NCI-H2081 treated with DMSO at 0.1 percent for 48 hours (cell line): ENCODE measurements around the gene ZNF407.

Experiments
- DNase-seq: peaks from one replicate; lab custom pipeline; 2025; lab: John Stamatoyannopoulos, UW

The ZNF407 gene

DNA sequence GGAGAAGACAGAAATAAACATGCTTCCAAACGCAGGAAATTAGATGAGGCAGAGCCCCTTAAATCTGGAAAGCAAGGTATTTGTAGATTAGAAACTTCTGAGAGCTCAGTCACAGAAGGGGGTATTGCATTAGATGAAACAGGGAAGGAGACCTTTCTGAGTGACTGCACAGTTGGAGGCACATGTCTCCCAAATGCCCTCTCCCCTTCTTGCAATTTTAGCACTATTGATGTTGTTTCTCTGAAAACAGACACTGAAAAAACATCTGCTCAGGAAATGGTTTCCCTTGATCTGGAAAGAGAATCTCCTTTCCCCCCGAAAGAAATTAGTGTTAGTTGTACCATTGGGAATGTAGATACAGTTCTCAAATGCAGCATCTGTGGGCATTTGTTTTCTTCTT lies 33.5 kb downstream of the ZNF407 start:
- no peak for DNase-seq

DNA sequence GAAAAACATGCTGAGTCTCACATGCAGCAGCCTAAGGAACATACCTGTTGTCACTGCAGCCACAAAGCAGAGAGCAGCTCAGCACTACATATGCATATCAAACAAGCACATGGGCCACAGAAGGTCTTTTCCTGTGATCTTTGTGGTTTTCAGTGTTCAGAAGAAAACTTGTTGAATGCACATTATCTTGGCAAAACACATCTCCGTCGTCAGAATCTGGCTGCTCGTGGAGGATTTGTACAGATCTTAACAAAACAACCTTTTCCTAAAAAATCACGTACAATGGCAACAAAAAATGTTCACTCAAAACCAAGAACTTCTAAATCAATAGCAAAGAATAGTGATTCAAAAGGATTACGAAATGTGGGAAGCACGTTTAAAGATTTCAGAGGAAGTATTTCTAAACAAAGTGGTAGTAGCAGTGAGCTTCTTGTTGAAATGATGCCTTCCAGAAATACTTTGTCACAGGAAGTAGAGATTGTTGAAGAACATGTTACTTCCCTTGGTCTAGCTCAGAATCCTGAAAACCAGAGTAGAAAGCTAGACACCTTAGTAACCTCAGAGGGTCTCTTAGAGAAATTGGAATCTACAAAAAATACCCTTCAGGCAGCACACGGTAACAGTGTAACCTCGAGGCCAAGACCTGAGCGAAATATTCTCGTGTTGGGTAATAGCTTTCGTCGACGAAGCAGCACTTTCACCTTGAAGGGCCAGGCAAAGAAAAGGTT lies 34.1 kb downstream of the ZNF407 start:
- no peak for DNase-seq

DNA sequence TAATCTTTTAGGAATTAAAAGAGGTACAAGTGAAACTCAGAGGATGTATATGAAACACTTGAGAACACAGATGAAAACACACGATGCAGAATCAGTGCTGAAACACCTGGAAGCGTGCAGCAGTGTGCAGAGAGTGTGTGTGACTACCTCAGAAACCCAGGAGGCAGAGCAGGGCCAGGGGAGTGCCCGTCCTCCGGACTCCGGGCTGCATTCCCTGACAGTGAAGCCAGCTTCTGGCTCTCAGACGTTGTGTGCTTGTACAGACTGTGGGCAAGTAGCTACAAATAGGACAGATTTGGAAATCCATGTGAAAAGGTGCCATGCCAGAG lies 34.6 kb downstream of the ZNF407 start:
- DNase-seq: no peak

DNA sequence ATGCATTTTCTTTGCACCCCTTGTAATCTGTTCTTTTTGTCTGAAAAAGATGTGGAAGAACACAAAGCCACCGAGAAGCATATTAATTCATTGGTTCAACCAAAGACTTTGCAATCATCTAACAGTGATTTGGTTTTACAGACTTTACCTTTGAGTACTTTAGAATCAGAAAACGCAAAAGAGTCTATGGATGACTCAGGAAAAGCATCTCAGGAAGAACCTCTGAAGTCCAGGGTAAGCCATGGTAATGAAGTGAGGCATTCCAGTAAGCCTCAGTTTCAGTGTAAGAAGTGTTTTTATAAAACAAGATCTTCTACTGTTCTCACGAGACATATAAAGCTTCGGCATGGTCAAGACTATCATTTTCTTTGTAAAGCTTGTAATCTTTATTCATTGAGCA lies 35.2 kb downstream of the ZNF407 start:
- no peak for DNase-seq

DNA sequence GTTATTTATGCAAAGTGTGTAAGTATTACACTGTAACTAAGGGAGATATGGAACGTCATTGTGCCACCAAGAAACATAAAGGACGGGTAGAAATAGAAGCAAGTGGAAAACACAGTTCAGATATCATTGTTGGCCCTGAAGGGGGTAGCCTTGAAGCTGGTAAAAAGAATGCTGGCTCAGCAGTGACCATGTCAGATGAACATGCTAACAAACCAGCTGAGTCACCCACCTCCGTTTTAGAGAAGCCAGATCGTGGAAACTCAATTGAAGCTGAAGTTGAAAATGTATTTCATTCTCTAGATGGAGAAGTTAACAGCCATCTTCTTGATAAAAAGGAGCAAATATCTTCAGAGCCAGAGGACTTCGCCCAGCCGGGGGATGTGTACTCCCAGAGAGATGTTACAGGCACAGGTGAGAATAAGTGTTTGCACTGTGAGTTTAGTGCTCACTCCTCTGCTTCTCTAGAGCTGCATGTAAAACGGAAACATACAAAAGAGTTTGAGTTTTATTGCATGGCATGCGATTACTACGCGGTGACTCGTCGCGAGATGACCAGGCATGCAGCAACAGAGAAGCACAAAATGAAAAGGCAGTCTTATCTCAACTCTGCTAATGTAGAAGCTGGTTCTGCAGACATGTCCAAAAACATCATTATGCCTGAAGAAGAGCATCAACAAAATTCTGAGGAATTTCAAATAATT lies 36.1 kb downstream of the ZNF407 start:
- no peak for DNase-seq

DNA sequence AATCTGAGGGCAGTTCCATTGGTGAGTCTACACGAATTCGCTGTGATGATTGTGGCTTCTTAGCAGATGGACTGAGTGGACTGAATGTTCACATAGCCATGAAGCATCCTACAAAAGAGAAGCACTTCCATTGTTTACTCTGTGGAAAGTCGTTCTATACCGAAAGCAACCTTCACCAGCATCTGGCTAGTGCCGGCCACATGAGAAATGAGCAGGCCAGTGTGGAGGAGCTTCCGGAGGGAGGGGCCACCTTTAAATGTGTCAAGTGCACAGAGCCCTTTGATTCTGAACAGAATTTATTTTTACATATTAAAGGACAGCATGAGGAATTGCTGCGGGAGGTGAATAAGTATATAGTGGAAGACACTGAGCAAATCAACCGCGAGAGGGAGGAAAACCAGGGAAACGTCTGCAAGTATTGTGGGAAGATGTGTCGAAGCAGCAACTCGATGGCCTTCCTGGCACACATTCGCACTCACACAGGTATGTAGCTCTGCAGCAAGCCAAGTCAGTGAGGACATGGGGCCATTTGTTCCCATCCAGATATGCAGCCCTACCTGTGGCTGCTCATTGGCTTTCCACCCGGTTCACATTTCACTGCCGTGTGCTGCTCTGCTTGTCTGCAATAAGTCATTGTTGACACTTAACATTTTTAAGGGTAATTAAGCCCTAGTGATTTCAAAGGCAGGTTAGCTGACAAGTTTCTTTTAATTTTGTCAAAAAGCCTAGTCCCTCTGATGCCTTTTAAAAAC lies 37.7 kb downstream of the ZNF407 start:
- no peak for DNase-seq

DNA sequence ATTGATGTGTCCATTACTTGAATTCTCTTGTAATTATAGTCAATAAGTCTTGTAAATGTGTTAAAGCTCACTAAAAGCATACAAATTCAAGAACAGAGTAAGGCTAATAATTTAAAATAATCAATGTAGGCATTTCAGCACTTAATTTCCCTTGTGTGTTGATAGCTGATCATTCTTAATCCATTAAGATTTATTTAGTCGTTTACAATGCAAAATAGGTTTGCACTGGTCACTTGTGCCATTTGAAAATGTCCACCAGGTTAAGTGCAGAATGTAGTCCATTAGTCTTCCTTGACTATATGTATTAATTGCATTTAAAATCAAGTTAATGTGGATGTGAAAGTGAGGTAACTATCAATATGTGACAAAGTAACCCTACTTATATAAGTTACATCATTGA lies 39.4 kb downstream of the ZNF407 start:
- DNase-seq: no peak

DNA sequence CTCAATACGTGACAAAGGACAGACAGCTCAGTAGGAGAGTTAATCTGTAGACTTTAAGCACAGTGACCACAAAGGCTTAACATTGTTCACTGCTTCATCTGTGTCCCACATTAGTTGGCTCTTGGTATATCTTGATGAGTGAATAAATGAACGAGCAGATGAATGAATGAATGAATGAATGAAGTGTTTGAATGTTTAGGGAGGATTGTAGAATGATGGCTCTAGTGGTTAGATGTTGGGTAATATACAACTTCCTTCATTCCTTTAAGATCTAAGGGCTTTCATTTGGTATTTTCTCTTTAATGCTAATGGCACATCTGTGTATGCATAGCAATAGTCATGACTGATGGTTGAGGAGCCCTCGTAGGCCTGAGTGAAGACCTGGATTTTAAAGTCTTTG lies 40.5 kb downstream of the ZNF407 start:
- no peak for DNase-seq

DNA sequence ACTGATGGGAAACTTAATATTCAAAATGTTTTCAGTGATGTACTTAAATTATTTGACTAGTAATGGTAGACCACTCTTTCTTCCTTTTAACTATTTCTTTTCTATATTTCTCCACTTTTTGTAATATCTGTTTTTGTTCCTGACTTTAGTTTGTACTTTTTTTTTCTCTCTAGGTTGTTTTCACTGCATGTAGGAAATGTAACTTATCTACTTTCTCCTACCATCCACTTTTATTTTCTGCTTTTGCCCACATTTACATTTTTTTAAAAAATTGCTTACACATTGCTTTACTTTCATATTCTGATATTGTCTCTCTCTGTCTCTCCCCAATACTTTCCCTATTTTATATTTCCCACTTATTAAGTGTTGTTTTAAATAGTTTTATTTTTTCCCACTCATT lies 47.0 kb downstream of the ZNF407 start:
- DNase-seq: no peak

DNA sequence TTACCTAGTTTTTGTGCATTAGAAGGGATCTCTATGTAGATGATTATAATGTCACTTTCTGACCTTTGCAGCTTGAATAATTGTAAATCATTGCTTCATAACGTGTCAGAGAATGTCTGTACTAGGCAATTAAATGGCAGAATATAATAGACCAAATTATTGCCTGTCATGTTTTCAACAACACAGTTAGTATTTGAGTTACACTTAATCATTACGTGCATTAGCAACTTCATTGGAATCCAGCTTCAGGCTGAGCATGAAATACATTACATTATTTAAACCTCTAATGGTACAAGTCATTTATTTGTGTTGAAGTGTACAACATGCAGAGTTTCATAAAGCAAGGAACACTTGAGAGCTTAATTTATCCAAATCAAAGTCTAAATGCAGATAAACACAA lies 48.0 kb downstream of the ZNF407 start:
- peak; percentile 43 for DNase-seq

DNA sequence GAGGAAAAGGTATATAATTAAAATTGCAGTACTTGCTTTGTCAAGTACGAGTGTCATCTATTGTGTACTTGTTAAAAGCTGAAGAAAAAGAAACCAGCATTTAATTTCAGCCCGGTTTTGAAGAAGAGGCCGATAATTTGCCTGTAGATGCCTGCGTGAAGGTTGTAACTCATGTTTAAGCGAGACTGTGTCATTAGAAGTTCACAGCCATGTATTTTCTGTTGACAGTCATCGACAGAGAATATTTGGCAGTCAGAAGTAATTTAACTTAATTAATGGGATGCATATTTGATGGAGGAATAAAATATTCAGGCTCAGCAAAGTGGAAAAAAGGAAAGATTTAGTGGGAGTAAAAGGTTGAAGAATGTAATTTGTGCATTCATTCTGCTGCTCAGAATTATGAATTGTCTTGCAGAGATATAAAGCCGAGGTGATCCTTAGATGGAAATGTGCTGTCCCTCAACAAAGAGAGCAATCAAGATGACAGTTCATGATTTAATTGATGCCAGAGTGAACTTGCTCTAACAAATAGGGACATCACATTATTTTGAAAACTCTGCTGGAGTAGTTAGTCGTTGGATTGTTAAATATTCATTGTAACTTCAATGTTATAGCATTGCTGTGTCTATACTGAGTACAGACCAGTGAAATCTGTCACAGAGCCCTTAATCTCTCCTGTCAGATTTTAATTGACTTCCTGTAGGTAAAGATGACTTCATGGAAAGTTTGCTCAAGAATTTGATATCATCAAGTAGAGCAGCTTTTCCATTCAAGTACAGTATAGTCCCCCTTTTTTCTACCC lies 53.9 kb downstream of the ZNF407 start:
- DNase-seq: no peak

DNA sequence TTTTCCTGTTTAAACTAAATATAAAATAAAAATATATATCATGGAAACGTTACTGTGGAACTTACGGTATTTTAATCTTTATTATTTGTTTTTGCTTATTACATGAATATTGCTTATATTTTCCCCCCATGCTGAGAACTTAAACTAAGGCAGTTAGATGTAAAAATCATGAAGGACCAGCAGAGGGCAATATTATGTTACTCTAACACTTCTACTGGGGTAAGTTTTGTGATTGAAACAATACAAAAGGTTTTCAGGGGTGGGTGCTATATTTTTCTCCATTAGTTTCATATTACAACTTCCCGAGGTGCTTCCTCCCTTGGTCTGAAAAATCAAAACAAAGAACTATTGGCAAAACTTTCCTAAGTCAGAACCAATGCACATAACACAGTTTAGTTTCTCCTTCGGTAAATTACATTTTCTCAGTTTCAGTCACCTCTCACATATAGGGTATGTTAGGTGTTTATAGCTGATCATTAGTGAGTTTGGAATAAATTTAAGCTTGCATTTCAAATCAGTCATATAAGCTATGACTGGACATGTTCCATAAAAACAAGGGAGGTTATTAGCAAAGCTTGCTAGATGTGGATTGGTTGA lies 54.8 kb downstream of the ZNF407 start:
- DNase-seq: peak; percentile 23

DNA sequence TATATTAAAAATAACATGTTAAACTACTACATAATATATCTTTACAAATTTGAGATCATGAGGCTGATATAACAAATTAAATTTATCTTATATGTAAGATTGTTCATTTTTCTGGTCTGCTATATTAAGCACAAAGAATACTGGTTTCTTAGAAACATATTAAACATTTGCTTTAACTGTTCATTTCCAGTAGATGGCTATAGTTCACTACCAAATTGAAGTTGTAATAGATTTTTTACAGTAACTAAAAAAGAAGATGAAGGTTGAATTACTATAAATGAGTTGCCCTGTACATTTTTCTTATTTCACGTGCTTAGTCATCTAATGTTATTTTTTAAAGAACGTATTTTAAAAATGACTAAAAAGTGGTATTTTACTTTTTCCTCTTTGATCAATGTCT lies 57.0 kb downstream of the ZNF407 start:
- peak; percentile 45 for DNase-seq

DNA sequence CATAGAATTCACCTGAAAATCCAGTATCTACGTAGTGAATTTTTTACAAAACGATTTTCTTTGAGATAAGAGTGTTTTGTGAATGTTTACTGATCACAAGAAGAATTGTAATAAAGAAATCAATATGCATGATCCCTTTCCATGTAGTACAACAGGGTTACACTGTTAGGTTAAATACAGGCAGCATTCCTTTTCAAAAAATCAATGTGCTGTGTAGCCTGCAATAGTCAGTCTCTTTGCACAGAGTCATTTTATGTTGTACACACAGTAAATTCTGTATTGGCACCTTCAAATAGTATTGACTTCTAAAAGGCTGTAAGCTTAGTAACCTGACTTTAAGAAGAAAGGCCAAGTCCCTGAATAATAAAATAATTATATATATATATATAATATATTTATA lies 63.3 kb downstream of the ZNF407 start:
- no peak for DNase-seq

DNA sequence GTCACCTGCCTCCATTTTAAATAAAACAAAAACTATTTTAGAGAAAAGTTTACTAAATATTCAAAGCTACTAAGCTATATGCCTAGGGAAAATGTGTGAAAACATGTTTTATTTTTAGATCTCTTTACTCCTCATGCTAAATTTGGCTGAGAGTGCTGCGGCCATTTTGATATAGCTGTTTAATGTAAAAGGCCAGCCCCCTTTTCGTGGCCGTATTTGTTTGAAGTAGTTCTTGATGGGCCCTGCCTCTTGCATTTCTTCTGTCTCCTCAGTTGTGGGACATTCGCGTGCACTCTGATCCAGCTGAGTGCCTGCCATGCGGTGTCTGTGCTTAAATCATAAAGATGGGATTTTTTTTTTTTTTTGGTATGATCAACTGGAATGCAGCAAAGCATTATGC lies 64.0 kb downstream of the ZNF407 start:
- DNase-seq: no peak

DNA sequence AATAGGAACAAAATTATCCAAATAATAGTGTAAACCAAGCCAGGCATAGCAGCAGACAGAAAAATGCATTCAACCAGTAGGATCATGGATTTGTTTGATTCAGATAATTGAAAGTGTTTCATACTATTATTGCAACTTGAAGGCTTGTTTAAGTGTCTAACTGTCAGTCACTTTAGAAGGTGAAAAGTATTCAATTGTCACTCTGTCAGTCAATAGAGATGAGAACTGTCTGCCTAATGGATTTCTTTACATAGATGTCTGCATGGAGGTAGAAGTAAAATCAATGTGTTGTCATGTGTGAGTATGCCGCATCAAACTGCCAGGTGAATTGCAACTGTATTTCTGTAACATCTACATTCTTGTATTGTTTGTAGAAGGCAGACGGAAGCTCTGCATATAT lies 65.0 kb downstream of the ZNF407 start:
- DNase-seq: no peak

DNA sequence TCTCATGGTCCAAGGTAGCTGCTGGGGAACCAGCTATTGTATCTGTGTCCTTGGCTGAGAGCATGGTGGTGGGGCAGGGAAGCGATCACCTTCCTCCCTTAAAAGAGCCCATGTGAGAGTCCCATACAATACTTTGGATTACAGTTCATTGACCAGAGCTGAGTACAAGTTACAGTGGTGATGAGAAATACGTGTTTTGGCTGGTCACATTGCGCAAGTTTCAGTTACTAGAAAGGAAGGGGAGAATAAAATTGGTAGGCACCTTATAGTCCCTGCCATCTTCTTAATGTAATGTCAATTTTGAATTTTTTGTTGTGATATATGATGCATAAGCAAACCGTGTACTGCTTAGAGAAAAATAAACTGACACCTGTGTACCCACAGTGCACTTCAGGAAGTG lies 67.7 kb downstream of the ZNF407 start:
- DNase-seq: no peak

DNA sequence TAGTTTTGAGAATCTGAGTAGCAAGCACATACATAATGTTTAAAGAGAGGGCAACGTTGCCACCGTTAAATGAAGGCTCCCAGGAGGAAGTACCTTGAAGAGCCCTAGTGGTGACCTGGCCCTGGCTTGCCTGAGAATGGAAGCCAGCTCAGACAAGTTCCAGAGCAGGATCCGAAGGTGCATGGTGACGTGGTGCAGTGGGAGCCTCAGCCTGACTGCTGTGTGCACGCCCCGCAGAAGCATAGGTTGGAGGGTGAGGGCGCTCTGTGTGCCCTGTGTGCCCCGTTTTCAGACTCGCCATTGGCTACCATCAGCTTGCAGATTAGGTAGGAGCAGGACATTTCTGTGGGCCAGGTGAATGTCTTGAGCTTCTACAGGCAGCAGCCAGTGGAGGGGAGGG lies 68.2 kb downstream of the ZNF407 start:
- no peak for DNase-seq

DNA sequence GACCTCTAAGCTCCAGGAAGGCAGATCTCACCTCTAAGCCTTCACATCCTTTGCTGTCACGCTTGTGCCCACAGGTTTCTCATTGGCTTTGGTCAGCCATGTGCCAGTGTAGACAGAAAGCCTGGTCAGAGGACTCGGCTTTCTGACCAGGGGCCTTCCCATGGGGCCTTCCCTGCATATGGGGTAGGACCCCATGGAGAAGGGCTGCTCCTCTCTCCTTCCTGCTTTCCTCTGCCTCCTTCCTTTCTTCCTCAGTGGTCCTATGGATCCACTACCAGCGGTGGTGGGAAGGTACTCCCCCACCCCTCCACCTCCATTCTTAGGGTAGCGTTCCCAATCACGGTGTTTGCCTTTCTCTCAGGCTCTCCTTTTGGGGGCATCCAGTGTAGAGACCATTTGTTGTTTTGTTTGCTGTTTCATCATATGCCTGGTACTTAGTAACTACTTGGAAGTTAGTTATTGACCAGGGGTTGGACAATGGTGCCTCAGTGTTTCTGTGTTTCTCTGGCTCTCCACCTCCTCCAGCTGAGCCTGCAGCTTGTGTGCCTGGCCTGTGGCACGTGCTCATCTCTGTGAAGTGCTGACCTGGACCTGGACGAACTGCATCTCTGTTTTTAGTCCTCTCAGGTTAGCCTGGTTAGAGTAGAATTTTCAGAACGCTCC lies 71.6 kb downstream of the ZNF407 start:
- no peak for DNase-seq

DNA sequence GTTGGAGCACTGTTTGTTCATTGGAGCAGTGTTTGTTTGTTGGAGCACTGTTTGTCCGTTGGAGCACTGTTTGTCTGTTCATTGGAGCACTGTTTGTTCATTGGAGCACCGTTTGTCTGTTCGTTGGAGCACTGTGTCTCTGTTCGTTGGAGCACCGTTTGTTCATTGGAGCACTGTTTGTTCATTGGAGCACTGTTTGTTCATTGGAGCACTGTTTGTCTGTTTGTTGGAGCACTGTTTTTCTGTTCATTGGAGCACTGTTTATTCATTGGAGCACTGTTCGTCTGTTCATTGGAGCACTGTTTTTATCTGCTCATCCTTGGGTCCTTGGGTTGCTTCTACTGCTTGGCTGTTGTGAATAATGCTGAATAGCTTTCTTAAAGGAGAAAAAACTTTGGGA lies 74.7 kb downstream of the ZNF407 start:
- no peak for DNase-seq

DNA sequence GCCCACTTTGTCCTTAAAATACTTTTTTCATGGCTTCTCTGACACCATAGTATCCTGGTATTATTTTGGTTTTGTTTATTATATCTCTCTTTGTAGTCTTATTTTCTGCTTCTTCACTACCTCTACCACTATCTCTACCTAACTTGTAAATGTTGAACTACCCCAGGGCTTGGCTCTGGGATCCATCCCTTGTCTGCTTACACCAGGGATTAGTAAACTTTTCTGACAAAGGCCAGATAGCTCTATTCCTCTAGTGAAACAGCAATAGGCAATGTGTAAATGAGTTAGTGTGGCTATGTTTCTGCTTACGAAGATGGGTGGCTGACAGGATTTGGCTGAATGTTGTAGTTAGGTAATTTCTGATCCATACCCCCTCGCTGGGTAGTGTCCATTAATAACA lies 76.8 kb downstream of the ZNF407 start:
- no peak for DNase-seq
